CD4-positive, alpha-beta T cell (primary cell): ENCODE results near the gene ZNF593. TPM values are rescaled to one million over a fixed set of nuclear protein-coding genes. Genes with fewer than 3 reads are reported as not detected.

ENCODE experiments used
- ATAC-seq: fragments of 200-7000 bp; cut with Tn5 transposase; one replicate; pipeline ENCODE4 v1.10.0; 2022; ENCODE audit warnings: mild to moderate bottlenecking; ENCODE audit not compliant: poor library complexity
- CTCF ChIA-PET: fragments of 350-600 bp; sonication (Branson Sonifier 250); formaldehyde crosslinking; loops from one replicate; lab custom pipeline; 2021; ENCODE audit warnings: antibody characterized with exemption, inconsistent platforms; lab: Charles Lee
- POLR2A ChIA-PET: fragments of 350-600 bp; sonication (Branson Sonifier 250); formaldehyde crosslinking; loops from one replicate; lab custom pipeline; 2021; ENCODE audit warnings: antibody characterized with exemption, inconsistent platforms; lab: Charles Lee
- DNase-seq, 14 experiments: peaks; one replicate each; pipeline ENCODE4 v3.0.0-alpha.2; 2013 to 2020; ENCODE audit warnings: mixed read lengths in 2 of 14
- H3K27ac ChIP-seq, 2 donors: one replicate each; pipeline versions ENCODE4 v1.5.1 to v1.7.0; 2013; ENCODE audit warnings: low read length in 2 of 2, low read depth in 1 of 2, mild to moderate bottlenecking in 1 of 2
- H3K27me3 ChIP-seq, 2 experiments: 1 replicate in 1 of 2; 2 replicates in 1 of 2; pipeline versions ENCODE4 v1.6.1 to v1.7.0; 2013; ENCODE audit warnings: low read length in 2 of 2, control low read depth in 1 of 2, mild to moderate bottlenecking in 1 of 2, moderate library complexity in 1 of 2; ENCODE audit not compliant: insufficient read depth in 2 of 2, control insufficient read depth in 1 of 2
- H3K36me3 ChIP-seq: one replicate; pipeline ENCODE4 v1.6.1; 2013; ENCODE audit warnings: low read length, control low read depth; ENCODE audit not compliant: insufficient read depth
- H3K4me1 ChIP-seq: one replicate; pipeline ENCODE4 v1.6.1; 2013; ENCODE audit warnings: low read length, control low read depth; ENCODE audit not compliant: insufficient read depth
- H3K4me3 ChIP-seq: one replicate; pipeline ENCODE4 v1.5.1; 2013; ENCODE audit warnings: mild to moderate bottlenecking, low read length, moderate library complexity
- H3K9me3 ChIP-seq, 2 experiments: 1 replicate in 1 of 2; 2 replicates in 1 of 2; pipeline versions ENCODE4 v1.6.1 to v1.7.0; 2013; ENCODE audit warnings: low read length in 2 of 2, mild to moderate bottlenecking in 2 of 2, control low read depth in 1 of 2, moderate library complexity in 1 of 2; ENCODE audit not compliant: control insufficient read depth in 1 of 2, insufficient read depth in 1 of 2
- H3K27ac Mint-ChIP-seq: one replicate; pipeline ENCODE4 v1.8.0; 2020; ENCODE audit warnings: mixed read lengths
- H3K27me3 Mint-ChIP-seq: one replicate; pipeline ENCODE4 v1.8.0; 2021; ENCODE audit warnings: mixed read lengths
- H3K36me3 Mint-ChIP-seq: one replicate; pipeline ENCODE4 v1.8.0; 2021; ENCODE audit warnings: low read depth, mixed read lengths
- H3K4me1 Mint-ChIP-seq: one replicate; pipeline ENCODE4 v1.8.0; 2021; ENCODE audit warnings: low read depth, mixed read lengths
- H3K4me3 Mint-ChIP-seq: one replicate; pipeline ENCODE4 v1.8.0; 2020; ENCODE audit warnings: mild to moderate bottlenecking, mixed read lengths
- H3K9me3 Mint-ChIP-seq: one replicate; pipeline ENCODE4 v1.8.0; 2020; ENCODE audit warnings: mixed read lengths
- CTCF ChIP-seq: fragments of 200-600 bp; IDR thresholded peaks from one replicate; pipeline ENCODE4 v1.8.0; 2022; ENCODE audit warnings: antibody characterized with exemption, mild to moderate bottlenecking
- intact Hi-C, 2 experiments: fragments of 100-400 bp; cut with DNase I in 1 of 2; cut with micrococcal nuclease in 1 of 2; formaldehyde crosslinking; loops; one replicate each; pipeline versions ENCODE4 v1.15.1 to v1.9.0; 2023 to 2025; cut with DNase I, micrococcal nuclease
- total RNA-seq, 174 experiments: library from RNA in 2 of 174; stranded (reverse) in 2 of 174; gene quantifications; one replicate each; pipeline ENCODE4 v1.2.3 and lab custom pipeline; 2021 to 2026

Gene ZNF593
- total RNA-seq, 2 experiments from 2014 or later: 5.0 to 6.6 TPM

DNA sequence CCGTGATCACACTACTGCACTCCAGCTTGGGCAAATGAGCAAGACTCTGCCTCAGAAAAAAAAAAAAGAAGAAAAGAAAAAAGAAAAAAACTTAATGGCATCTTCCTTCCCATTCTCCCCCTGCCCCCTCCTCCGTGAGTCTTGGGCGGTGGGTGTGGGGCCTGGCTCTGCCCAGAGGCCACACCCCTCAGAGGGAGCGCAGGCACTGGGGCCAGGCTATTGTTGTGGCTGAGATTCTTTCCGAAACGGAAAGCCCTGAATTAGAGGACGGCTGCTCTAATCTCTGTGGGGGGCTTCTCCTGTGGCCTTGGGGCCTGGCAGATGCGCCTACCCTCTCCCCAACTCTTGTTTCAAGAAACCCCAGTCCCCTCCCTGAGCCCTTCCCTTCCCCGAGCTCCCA is 15.0 kb upstream of the ZNF593 start:
- intact Hi-C loops: no loop called here
- peaks cover 5% of the 10 kb centered on the region for H3K4me1 ChIP-seq
- no peak overlapping the region for H3K27ac ChIP-seq
- H3K36me3 ChIP-seq: no peaks in the 10 kb centered on the region
- ATAC-seq: no peak
- DNase-seq: no peak
- TF ChIP-seq CTCF: no peak
- no peak overlapping the region for H3K4me3 ChIP-seq
- H3K4me3 Mint-ChIP-seq: no peak overlapping the region
- no peaks in the 10 kb centered on the region for H3K9me3 Mint-ChIP-seq
- ChIA-PET CTCF (interaction anchor here (1.3 kb wide), 1 partner anchor 9 kb away, joined by 3 read pairs; no protein-coding TSS in a partner anchor), POLR2A (interaction anchor here (0.6 kb wide), 1 partner anchor 356 kb away, joined by 3 read pairs; no protein-coding TSS in a partner anchor)
- no peaks in the 10 kb centered on the region for H3K36me3 Mint-ChIP-seq
- no peak overlapping the region for H3K27ac Mint-ChIP-seq
- peaks cover 43% of the 10 kb centered on the region for H3K27me3 Mint-ChIP-seq
- H3K9me3 ChIP-seq: no peaks in the 10 kb centered on the region
- peaks cover 10 to 17% of the 10 kb centered on the region in 2 experiments for H3K27me3 ChIP-seq
- no peaks in the 10 kb centered on the region for H3K4me1 Mint-ChIP-seq

GRCh38 chr1:26155370-26156284 is 14.1 kb upstream of the ZNF593 start:
- TF ChIP-seq CTCF: no peak
- no peaks in the 10 kb centered on the region for H3K9me3 Mint-ChIP-seq
- H3K27me3 Mint-ChIP-seq: peaks cover 45% of the 10 kb centered on the region
- Histone ChIP-seq H3K27ac (no peak overlapping the region), H3K36me3 (no peaks in the 10 kb centered on the region), H3K4me1 (peaks cover 5% of the 10 kb centered on the region), H3K4me3 (no peak overlapping the region), H3K27me3 (peaks cover 13 to 23% of the 10 kb centered on the region in 2 experiments), H3K9me3 (no peaks in the 10 kb centered on the region)
- no peak overlapping the region for H3K27ac Mint-ChIP-seq
- DNase-seq: no peak
- POLR2A ChIA-PET: interaction anchor here (0.6 to 0.7 kb wide), 2 partner anchors 355 to 477 kb away, joined by 3 read pairs; no protein-coding TSS in a partner anchor
- intact Hi-C loops: no loop called here
- CTCF ChIA-PET: no interaction called here
- no peaks in the 10 kb centered on the region for H3K36me3 Mint-ChIP-seq
- H3K4me1 Mint-ChIP-seq: no peaks in the 10 kb centered on the region
- no peak for ATAC-seq
- H3K4me3 Mint-ChIP-seq: no peak overlapping the region

DNA sequence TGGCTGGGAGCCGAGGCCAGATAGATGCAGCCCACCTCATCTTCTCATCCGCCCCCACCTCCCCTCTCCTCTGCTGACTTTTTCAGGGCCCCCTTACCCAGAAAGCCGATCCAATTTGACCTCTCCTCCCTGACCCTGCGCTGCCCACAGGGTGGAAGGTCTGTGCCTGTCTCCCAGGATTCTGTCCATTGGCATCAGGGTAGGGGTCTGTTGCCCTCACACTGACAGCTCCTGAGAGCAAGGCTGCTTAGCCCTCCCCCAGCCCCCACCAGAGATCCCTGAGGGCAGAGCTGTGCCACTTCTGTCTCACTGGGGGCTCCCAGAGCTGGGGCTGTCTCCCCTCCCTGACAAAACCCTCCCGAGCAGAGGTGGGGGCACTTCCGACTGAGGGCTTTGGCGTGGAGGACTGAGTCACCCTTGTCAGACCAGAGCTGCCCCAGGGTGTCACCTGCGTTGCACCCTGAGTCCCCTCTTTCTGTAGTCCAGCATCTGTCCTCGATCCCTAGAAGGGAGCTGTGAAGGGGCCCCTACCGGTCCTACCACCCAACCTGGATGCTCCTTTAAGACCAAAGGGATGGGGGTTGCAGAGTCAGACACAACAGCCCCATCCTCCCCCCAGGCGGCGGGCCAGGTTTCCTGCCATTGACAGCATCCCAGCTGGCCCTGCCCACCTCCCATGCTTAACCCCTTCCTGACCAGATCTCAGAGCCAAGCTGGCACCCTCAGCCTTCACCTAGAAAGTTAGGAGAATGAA is 13.2 kb upstream of the ZNF593 start:
- Mint-ChIP-seq H3K27me3 (peaks cover 48% of the 10 kb centered on the region), H3K9me3 (no peaks in the 10 kb centered on the region), H3K4me1 (no peaks in the 10 kb centered on the region), H3K4me3 (no peak overlapping the region), H3K36me3 (no peaks in the 10 kb centered on the region), H3K27ac (no peak overlapping the region)
- ATAC-seq (peak; percentile 58), DNase-seq (no peak)
- no peak for TF ChIP-seq CTCF
- Histone ChIP-seq H3K9me3 (no peaks in the 10 kb centered on the region), H3K36me3 (no peaks in the 10 kb centered on the region), H3K27me3 (peaks cover 20 to 29% of the 10 kb centered on the region in 2 experiments), H3K4me3 (no peak overlapping the region), H3K4me1 (peaks cover 9% of the 10 kb centered on the region), H3K27ac (no peak overlapping the region)
- ChIA-PET POLR2A (interaction anchor here (1.2 kb wide), 1 partner anchor 13 kb away, joined by 4 read pairs; the partner anchor contains the start of gene ZNF593), CTCF (interaction anchor here (1.4 kb wide), 1 partner anchor 12 kb away, joined by 4 read pairs; no protein-coding TSS in a partner anchor)
- intact Hi-C loops: no loop called here
